HL-60 (cell line): ENCODE data around the gene PARD6G.

Experiments
- DNase-seq, 2 experiments: peaks; one replicate each; pipeline ENCODE4 v3.0.0-alpha.2; 2010 to 2020; ENCODE audit warnings: low read depth in 1 of 2, low spot score in 1 of 2
- H3K27ac ChIP-seq: fragments of 250-450 bp; sonication (Bioruptor Pico); replicated peaks from 2 replicates; pipeline ENCODE4 v1.5.1; 2020; ENCODE audit warnings: mild to moderate bottlenecking, moderate library complexity
- H3K27me3 ChIP-seq: fragments of 250-450 bp; sonication (Bioruptor Pico); 2 replicates; pipeline ENCODE4 v1.5.1; 2021; ENCODE audit warnings: mild to moderate bottlenecking, moderate library complexity; ENCODE audit not compliant: insufficient read depth, poor library complexity, severe bottlenecking
- H3K4me3 ChIP-seq: replicated peaks from 2 replicates; pipeline ENCODE4 v1.5.1; 2011; ENCODE audit warnings: mild to moderate bottlenecking, control low read depth, low read length; ENCODE audit not compliant: insufficient read depth
- GABPA ChIP-seq: IDR thresholded peaks from 2 replicates; pipeline ENCODE4 v1.6.1; 2012; ENCODE audit warnings: low read depth
- POLR2AphosphoS5 ChIP-seq: IDR thresholded peaks from 2 replicates; pipeline ENCODE4 v1.6.1; 2012; ENCODE audit warnings: low read depth
- SPI1 ChIP-seq: IDR thresholded peaks from 2 replicates; pipeline ENCODE4 v1.6.1; 2012; ENCODE audit warnings: low read depth, mild to moderate bottlenecking, borderline replicate concordance
- TF ChIP-seq, protein P1 (sequence below): IDR thresholded peaks from 2 replicates; pipeline ENCODE4 v1.6.1; 2012; ENCODE audit warnings: low read depth; ENCODE audit not compliant: insufficient replicate concordance
- TF ChIP-seq, protein P2 (sequence below): IDR thresholded peaks from one replicate; pipeline ENCODE4 v1.5.1; 2011; ENCODE audit warnings: low read length, control low read depth, inconsistent platforms; ENCODE audit not compliant: insufficient read depth

The PARD6G gene

DNA sequence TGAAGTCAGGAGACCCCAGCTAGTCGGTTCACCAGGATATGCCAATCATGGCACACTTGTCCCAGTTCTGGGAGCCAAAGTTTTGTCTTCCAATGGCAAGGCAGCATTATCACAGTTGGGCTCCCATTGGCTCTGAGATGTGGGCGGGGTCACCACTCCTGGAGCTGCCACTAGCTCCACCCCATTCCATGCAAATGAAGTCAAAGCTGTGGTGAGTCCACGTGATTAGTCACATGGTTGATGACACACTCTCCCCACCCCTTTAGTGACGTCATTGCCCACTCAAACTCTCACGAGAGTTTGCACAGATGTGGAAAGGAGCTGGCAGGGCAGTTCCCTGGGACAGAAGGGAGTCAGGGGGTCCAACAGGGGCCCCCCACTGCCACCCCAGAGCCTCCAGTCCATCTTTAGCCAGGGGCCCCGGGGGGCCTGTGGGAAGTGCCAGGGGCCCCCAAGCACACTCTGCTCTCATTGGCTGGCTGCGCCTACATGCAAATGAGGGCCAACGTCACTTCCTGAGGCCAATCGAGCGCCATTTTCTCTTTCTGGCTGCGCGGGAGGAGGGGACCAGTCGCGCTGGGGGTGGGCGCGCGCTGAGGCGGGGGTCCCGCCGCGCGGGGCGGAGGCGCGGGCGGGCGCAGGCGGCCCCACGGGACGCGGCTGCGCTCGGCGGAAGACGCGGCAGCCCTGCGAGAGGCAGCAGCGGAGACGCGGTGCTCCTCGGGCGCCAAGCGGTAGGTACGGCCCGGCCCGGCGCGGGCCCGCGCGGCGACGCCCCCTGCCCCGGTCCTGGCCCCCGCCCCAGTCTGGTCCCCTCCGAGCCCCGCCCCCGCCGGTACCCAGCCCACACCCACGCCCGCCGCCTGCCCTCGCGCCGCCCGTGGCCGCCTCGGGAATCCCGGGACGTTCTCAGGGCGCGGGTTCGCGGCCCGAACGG lies 138.3 kb downstream of the PARD6G start, which contains the start of gene ADNP2:
Gene ADNP2 (plus strand): TSS at position 524 of the 937 bp plus-strand sequence. CDS start 8,281 bp downstream, outside the sequence.
- peak; percentile 93 to 97 for DNase-seq
- peak within 1 kb of the TSS; percentile 78 for H3K27ac ChIP-seq

DNA sequence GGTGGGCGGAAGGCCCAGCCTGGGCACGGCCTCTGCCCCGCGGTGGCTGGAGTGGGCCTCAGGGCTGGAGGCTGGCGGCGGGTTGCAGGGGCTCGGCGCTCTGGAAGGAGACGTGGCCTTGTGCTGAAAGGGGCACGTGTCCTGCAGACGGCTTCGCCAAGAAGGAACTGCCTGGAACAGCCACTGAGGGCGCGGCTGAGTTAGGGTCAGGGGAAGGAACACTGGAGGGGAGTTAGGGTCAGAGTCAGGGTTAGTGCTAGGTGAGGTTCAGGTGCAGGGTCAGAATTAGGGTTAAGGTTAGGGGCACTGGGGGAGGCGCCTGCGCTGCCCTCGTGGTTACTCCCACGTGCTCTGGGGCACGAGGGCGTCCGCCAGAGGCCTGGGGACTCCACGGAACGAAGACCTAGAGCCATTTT lies 139.2 kb downstream of the PARD6G start:
- no peak overlapping the region for H3K4me3 ChIP-seq
- no peaks in the 10 kb centered on the region for H3K27me3 ChIP-seq
- TF ChIP-seq, protein P1, sequence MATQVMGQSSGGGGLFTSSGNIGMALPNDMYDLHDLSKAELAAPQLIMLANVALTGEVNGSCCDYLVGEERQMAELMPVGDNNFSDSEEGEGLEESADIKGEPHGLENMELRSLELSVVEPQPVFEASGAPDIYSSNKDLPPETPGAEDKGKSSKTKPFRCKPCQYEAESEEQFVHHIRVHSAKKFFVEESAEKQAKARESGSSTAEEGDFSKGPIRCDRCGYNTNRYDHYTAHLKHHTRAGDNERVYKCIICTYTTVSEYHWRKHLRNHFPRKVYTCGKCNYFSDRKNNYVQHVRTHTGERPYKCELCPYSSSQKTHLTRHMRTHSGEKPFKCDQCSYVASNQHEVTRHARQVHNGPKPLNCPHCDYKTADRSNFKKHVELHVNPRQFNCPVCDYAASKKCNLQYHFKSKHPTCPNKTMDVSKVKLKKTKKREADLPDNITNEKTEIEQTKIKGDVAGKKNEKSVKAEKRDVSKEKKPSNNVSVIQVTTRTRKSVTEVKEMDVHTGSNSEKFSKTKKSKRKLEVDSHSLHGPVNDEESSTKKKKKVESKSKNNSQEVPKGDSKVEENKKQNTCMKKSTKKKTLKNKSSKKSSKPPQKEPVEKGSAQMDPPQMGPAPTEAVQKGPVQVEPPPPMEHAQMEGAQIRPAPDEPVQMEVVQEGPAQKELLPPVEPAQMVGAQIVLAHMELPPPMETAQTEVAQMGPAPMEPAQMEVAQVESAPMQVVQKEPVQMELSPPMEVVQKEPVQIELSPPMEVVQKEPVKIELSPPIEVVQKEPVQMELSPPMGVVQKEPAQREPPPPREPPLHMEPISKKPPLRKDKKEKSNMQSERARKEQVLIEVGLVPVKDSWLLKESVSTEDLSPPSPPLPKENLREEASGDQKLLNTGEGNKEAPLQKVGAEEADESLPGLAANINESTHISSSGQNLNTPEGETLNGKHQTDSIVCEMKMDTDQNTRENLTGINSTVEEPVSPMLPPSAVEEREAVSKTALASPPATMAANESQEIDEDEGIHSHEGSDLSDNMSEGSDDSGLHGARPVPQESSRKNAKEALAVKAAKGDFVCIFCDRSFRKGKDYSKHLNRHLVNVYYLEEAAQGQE: no peak
- TF ChIP-seq GABPA: no peak
- no peak for TF ChIP-seq SPI1
- TF ChIP-seq, protein P2, sequence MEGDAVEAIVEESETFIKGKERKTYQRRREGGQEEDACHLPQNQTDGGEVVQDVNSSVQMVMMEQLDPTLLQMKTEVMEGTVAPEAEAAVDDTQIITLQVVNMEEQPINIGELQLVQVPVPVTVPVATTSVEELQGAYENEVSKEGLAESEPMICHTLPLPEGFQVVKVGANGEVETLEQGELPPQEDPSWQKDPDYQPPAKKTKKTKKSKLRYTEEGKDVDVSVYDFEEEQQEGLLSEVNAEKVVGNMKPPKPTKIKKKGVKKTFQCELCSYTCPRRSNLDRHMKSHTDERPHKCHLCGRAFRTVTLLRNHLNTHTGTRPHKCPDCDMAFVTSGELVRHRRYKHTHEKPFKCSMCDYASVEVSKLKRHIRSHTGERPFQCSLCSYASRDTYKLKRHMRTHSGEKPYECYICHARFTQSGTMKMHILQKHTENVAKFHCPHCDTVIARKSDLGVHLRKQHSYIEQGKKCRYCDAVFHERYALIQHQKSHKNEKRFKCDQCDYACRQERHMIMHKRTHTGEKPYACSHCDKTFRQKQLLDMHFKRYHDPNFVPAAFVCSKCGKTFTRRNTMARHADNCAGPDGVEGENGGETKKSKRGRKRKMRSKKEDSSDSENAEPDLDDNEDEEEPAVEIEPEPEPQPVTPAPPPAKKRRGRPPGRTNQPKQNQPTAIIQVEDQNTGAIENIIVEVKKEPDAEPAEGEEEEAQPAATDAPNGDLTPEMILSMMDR: no peak
- no peak for TF ChIP-seq POLR2AphosphoS5
- no peak overlapping the region for H3K27ac ChIP-seq
- DNase-seq: no peak

More for the DNA sequence above, 138.3 kb downstream of the PARD6G start, which contains the start of gene ADNP2:
- H3K4me3 ChIP-seq: peak within 1 kb of the TSS; percentile 92
- no peaks in the 10 kb centered on the region for H3K27me3 ChIP-seq
- TF ChIP-seq SPI1 (no peak), POLR2AphosphoS5 (peak; percentile 45; the same call in 1 of the 2 replicates), GABPA (no peak)
- TF ChIP-seq, protein P1: no peak

DNA sequence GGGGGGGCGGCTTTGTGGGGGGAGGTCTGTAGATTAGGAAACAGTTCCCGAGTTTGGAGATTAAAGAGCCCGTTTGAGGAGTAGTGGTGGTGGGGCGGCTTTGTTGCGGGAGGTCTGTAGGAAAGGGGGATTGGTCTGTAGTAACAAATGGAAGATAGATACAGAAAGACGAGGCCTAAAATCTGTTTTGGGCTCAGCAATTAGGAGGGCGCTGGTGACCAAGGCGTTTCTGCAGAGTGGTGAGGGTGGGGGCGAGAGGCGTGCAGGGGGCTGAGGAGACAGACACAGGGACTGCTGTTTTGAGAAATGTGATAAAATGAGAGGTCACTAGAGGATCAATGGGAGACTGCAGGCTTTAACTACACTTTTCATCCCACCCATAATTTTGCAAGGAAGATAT lies 139.9 kb downstream of the PARD6G start:
- no peak for DNase-seq
- Histone ChIP-seq H3K4me3 (no peak overlapping the region), H3K27me3 (no peaks in the 10 kb centered on the region), H3K27ac (no peak overlapping the region)
- no peak for TF ChIP-seq POLR2AphosphoS5
- no peak for TF ChIP-seq SPI1
- TF ChIP-seq, protein P1: no peak
- TF ChIP-seq GABPA: no peak
- TF ChIP-seq, protein P2: no peak
